MCF 10A (cell line): ENCODE data around the gene OR8D4. TPM values are rescaled to one million over a fixed set of nuclear protein-coding genes. Genes with fewer than 3 reads are reported as not detected.

ENCODE experiments used
- BruUV-seq: library from RNA; stranded (reverse); fragments of 400-500 nt; replicated peaks from 2 replicates; lab custom pipeline; 2021; lab: Mats Ljungman, UMichigan
- CTCF ChIA-PET: fragments of 300-600 bp; sonication (Branson Sonifier 250); formaldehyde crosslinking; extraction: SDS; loops from one replicate; lab custom pipeline; 2021; ENCODE audit warnings: antibody characterized with exemption, inconsistent platforms; lab: Yijun Ruan, JAX
- POLR2A ChIA-PET: fragments of 300-600, 350-650 bp; sonication (Branson Sonifier 250); formaldehyde crosslinking; extraction: SDS; loops from one replicate; lab custom pipeline; 2020; ENCODE audit warnings: antibody characterized with exemption, inconsistent platforms; lab: Yijun Ruan, JAX
- DNase-seq: peaks from one replicate; pipeline ENCODE4 v3.0.0-alpha.2; 2018; ENCODE audit not compliant: unreplicated experiment
- H3K27ac Mint-ChIP-seq: one replicate; pipeline ENCODE4 v1.8.0; 2022; ENCODE audit warnings: mild to moderate bottlenecking, low read depth, mixed read lengths; ENCODE audit not compliant: unreplicated experiment
- H3K27me3 Mint-ChIP-seq: one replicate; pipeline ENCODE4 v1.8.0; 2022; ENCODE audit warnings: mixed read lengths; ENCODE audit not compliant: insufficient read depth, unreplicated experiment
- H3K36me3 Mint-ChIP-seq: one replicate; pipeline ENCODE4 v1.8.0; 2022; ENCODE audit warnings: mild to moderate bottlenecking, moderate library complexity, mixed read lengths; ENCODE audit not compliant: insufficient read depth, unreplicated experiment
- H3K4me1 Mint-ChIP-seq: one replicate; pipeline ENCODE4 v1.8.0; 2022; ENCODE audit warnings: mixed read lengths; ENCODE audit not compliant: insufficient read depth, unreplicated experiment
- H3K4me3 Mint-ChIP-seq: one replicate; pipeline ENCODE4 v1.8.0; 2022; ENCODE audit warnings: mild to moderate bottlenecking, moderate library complexity, mixed read lengths; ENCODE audit not compliant: unreplicated experiment
- H3K9me3 Mint-ChIP-seq: one replicate; pipeline ENCODE4 v1.8.0; 2022; ENCODE audit warnings: mixed read lengths; ENCODE audit not compliant: unreplicated experiment
- intact Hi-C: fragments of 100-400 bp; cut with micrococcal nuclease; formaldehyde crosslinking; loops from 2 replicates; pipeline ENCODE4 v1.14.1; 2022
- total RNA-seq: library from RNA; stranded (reverse); gene quantifications from 2 replicates; pipeline ENCODE4 v1.2.3, GENCODE V29; 2022
- TF ChIP-seq, protein P1 (sequence below): fragments of 200-600 bp; IDR thresholded peaks from one replicate; pipeline ENCODE4 v1.8.0; 2022; ENCODE audit warnings: antibody characterized with exemption, mild to moderate bottlenecking; ENCODE audit not compliant: unreplicated experiment

The OR8D4 gene
- total RNA-seq, 1 experiment from 2014 or later, result not detected

DNA sequence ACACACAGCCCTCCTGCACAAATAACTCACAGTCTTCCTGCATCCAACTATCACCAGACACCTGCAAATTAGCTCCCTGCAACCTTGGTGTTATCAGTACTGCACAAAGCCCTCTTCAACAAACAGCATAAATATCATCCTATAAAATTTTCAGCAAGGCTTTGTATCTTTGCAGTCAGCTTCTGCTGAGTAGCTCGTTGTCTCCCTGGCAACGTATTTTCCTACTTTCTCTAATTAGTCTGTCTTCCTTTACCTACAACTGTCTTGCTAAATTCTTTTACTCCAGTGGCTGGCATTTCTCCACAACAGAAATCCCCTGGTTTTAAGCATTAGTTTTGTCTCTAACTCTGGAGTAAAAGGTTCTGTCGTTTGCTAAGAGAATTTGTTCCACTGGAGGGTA is 3.9 kb downstream of the OR8D4 start:
- intact Hi-C loops, result no loop called here
- no peaks in the 10 kb centered on the region for H3K4me1 Mint-ChIP-seq
- TF ChIP-seq, protein P1, sequence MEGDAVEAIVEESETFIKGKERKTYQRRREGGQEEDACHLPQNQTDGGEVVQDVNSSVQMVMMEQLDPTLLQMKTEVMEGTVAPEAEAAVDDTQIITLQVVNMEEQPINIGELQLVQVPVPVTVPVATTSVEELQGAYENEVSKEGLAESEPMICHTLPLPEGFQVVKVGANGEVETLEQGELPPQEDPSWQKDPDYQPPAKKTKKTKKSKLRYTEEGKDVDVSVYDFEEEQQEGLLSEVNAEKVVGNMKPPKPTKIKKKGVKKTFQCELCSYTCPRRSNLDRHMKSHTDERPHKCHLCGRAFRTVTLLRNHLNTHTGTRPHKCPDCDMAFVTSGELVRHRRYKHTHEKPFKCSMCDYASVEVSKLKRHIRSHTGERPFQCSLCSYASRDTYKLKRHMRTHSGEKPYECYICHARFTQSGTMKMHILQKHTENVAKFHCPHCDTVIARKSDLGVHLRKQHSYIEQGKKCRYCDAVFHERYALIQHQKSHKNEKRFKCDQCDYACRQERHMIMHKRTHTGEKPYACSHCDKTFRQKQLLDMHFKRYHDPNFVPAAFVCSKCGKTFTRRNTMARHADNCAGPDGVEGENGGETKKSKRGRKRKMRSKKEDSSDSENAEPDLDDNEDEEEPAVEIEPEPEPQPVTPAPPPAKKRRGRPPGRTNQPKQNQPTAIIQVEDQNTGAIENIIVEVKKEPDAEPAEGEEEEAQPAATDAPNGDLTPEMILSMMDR, result no peak
- H3K36me3 Mint-ChIP-seq, result no peaks in the 10 kb centered on the region
- DNase-seq, result no peak
- ChIA-PET POLR2A (no interaction called here), CTCF (no interaction called here)
- H3K27ac Mint-ChIP-seq, result no peak overlapping the region
- no peak overlapping the region for H3K4me3 Mint-ChIP-seq
- H3K9me3 Mint-ChIP-seq, result no peaks in the 10 kb centered on the region
- BruUV-seq, result no TSS peak
- H3K27me3 Mint-ChIP-seq, result no peaks in the 10 kb centered on the region

DNA sequence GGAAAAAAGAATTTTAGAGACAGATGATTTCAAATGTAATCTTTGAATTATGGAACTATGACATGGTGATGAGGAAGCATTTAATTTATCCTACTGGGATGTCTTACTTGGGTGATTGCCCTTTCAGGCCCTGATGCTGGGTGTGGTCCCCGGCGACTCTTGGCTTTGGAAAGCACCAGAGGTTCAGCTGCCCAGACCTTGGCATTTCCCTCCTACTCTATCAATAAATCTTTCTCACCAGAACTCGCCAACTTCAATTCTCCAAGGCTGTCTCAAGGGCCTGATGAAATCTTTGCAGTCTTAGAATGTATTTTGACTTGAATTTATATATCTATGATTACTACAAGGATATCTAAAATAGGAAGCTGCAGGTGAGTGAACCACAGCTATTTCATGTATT is 19.0 kb downstream of the OR8D4 start:
- intact Hi-C loops, result no loop called here
- H3K4me3 Mint-ChIP-seq, result no peak overlapping the region
- no peaks in the 10 kb centered on the region for H3K36me3 Mint-ChIP-seq
- no peaks in the 10 kb centered on the region for H3K4me1 Mint-ChIP-seq
- ChIA-PET CTCF (no interaction called here), POLR2A (no interaction called here)
- no TSS peak for BruUV-seq
- H3K9me3 Mint-ChIP-seq, result no peaks in the 10 kb centered on the region
- H3K27ac Mint-ChIP-seq, result no peak overlapping the region
- TF ChIP-seq, protein P1, result no peak
- no peak for DNase-seq
- H3K27me3 Mint-ChIP-seq, result no peaks in the 10 kb centered on the region

- no TSS peak for BruUV-seq
- CTCF ChIA-PET, result no interaction called here
- no peaks in the 10 kb centered on the region for H3K27me3 Mint-ChIP-seq
- no peak overlapping the region for H3K4me3 Mint-ChIP-seq
- no peaks in the 10 kb centered on the region for H3K36me3 Mint-ChIP-seq
- POLR2A ChIA-PET, result no interaction called here
- H3K4me1 Mint-ChIP-seq, result no peaks in the 10 kb centered on the region
- TF ChIP-seq, protein P1, result no peak
- DNase-seq, result no peak
- H3K9me3 Mint-ChIP-seq, result no peaks in the 10 kb centered on the region
- intact Hi-C loops, result no loop called here
- H3K27ac Mint-ChIP-seq, result no peak overlapping the region
These were observed 22.1 kb downstream of the OR8D4 start for GRCh38 chr11:123924027-123924426.

DNA sequence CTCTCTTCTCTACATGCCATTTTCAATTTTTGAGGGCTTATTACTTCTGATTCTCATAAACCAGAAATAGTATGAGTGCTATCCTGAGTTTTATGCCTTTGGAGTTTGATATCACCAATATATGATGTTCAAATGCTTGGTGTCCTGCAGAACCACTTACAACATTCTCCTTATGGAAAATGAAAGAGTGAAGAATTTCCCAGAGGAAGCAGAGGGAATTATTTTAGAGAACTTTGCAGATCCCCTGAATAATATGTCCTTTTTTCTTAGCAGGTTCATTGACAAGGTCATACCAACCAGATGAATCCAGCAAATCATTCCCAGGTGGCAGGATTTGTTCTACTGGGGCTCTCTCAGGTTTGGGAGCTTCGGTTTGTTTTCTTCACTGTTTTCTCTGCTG is 37.4 kb downstream of the OR8D4 start, which contains the start of gene OR4D5:
Gene OR4D5, plus strand, starts transcription at position 301 of the 400 bp plus-strand sequence. Its CDS starts 0 bp downstream, at position 301.
- Mint-ChIP-seq H3K36me3 (no peaks in the 10 kb centered on the region), H3K4me3 (no peak within 1 kb of the TSS), H3K4me1 (no peaks in the 10 kb centered on the region), H3K27ac (no peak within 1 kb of the TSS), H3K27me3 (no peaks in the 10 kb centered on the region), H3K9me3 (peaks cover 7% of the 10 kb centered on the region)
- no peak for DNase-seq
- intact Hi-C loops, result no loop called here
- TF ChIP-seq, protein P1, result no peak
- CTCF ChIA-PET, result no interaction called here
- no TSS peak for BruUV-seq
- POLR2A ChIA-PET, result no interaction called here
